GM18519 (cell line): ENCODE results near the gene DYNC1I1.
A peak's percentile ranks its signal among the peaks of the same experiment; 100 is the strongest.

ENCODE experiments used
- ATAC-seq: cut with Tn5 transposase; IDR thresholded peaks from one replicate; pipeline ENCODE4 v1.9.1; 2021; ENCODE audit warnings: mild to moderate bottlenecking, moderate library complexity; ENCODE audit not compliant: unreplicated experiment, low FRiP score

The DYNC1I1 gene

GRCh38 chr7:95788258-95788657, 15.9 kb downstream of the DYNC1I1 start:
- no peak for ATAC-seq

DNA sequence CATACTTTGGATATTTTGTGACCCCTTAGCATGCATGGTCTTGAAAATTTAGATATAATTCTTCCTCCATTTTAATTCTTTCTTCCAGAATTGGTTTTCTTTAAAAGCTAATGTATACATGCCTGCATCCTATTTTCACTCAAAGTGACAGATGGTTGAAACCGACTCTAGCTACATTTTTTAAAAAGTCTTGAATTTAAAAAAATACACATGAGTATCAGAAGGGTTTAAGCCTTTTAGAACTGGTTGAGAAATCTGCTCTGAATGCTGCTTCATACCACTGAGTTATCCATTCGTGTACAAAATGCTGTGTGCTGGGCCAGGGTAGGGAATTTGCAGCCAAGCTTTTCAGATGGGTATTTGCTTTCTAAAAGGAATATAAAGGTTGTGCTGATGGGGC, 16.5 kb downstream of the DYNC1I1 start:
- no peak for ATAC-seq

DNA sequence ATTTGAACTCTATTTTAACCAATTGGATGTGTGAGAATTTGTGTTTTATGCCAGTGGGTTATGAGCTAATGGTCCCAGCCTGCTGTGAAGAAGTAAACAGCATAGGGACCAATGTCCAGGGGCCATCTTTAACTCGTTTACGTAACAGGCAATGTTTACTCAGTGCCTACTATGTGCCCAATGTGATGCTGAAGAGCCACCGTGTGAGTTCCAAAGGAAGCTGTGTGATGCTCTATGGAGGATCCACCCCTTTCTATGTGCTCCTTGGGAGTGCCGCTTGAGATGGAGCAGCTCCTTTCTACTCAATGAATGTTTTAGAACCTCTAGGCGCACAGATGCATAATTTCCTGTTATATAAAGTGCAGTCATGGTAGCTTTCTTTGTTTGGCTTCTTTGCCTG, 21.3 kb downstream of the DYNC1I1 start:
- ATAC-seq, result no peak

GRCh38 chr7:95794917-95795515, 22.7 kb downstream of the DYNC1I1 start:
- ATAC-seq, result peak; percentile 66

DNA sequence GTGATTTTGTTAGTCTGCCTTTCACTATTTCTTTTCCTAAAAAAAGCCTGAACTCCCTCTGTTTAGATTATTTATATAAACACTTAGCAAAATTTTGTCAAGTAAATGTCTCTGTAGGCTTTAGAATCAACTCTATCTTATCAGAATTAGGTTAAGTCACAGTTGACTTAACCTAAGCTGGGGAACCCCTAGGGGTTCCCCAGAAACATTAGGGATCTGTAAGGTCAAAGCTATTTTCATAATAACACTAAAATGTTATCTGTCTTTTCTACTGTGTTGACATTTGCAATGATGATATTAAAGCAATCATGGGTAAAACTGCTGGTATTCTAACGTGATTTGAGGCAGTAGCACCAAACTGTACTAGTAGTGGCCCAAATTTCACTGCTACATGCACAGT, 24.3 kb downstream of the DYNC1I1 start:
- no peak for ATAC-seq

DNA sequence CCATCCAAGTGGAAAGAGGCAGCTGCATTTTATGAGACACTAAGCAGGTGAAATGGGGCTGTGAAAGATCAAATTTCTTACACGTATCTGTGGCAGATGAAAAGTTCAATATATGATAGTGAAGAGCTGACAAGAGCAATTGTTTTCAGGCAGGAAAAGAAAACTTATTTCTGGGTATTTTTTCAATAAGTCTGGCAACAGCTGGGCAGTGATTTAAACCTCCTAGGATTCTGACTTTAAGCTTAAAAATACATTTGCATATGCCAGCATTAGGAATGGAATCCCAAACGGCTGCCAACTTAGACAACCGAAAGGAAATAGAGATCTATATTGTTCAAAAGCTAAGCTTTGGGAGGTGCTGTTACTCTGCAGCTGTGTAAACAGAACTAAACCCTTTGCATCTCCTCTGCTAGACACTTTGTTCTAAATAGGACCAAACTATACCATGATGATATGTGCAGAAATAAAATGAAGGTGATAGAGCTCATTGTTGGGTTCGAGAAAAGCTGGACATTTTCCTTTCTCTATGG, 26.1 kb downstream of the DYNC1I1 start:
- no peak for ATAC-seq

GRCh38 chr7:95800787-95801186, 28.4 kb downstream of the DYNC1I1 start:
- ATAC-seq, result no peak

GRCh38 chr7:95802270-95802669, 29.9 kb downstream of the DYNC1I1 start:
- ATAC-seq, result no peak

- ATAC-seq, result no peak
Measured at GRCh38 chr7:95804052-95804451, 31.7 kb downstream of the DYNC1I1 start.

- no peak for ATAC-seq
Measured at GRCh38 chr7:95805909-95806308, 33.6 kb downstream of the DYNC1I1 start.

GRCh38 chr7:95808396-95808795, 36.0 kb downstream of the DYNC1I1 start:
- no peak for ATAC-seq

- ATAC-seq, result no peak
Measured at GRCh38 chr7:95811846-95812445, 39.6 kb downstream of the DYNC1I1 start.

DNA sequence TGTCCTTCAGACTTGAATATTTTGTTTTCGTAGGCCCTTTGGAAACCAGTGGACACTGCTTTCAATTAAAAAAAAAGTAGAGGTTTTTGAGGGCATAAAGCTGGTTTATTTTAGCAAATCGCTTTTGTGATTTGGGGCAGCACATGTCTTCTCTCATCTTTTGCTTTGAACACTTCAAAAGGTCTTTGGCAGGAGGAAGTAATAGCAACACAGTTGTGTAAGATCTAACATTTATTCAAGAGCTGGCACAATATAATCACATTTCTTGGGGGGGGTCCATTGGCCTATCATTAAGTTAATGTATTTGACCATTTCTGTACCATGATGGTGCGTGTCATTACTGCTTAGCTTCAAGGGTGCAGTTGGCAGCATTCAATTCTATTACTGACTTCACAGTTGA, 42.4 kb downstream of the DYNC1I1 start:
- no peak for ATAC-seq

DNA sequence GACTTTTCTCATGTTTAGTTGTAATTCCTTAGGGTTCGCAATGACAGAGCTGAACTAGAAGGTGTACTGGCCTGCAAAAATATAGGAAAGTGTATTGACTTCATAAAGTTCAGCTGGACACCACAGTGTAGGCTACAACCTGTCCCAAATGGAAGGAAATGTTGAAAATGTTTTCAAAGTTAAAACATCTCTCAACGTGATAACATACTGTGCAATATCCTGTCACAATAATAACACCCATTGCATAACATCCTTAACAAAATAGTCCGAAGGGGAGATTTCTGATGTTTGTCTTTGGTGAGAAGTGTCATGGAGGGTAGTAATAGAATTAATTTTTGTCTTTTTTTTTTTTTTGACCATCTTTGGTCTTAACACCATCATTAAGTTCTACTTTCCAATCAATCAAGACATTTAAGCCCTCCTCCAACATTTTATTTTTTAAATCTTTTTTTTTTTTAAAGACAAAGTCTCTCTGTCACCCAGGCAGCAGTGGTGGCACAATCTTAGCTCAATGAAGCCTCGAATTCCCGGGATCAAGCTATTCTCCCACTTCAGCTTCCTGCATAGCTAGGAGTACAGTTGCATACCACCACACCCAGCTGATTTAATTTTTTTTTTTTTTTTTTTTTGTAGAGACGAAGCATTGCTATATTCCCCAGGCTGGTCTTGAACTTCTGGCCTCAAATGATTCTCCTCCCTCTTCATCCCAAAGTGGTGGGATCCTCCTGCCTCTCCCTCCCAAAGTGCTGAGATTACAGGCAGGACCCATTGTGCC, 45.7 kb downstream of the DYNC1I1 start:
- no peak for ATAC-seq

- no peak for ATAC-seq
Measured at GRCh38 chr7:95820778-95821177, 48.4 kb downstream of the DYNC1I1 start.

DNA sequence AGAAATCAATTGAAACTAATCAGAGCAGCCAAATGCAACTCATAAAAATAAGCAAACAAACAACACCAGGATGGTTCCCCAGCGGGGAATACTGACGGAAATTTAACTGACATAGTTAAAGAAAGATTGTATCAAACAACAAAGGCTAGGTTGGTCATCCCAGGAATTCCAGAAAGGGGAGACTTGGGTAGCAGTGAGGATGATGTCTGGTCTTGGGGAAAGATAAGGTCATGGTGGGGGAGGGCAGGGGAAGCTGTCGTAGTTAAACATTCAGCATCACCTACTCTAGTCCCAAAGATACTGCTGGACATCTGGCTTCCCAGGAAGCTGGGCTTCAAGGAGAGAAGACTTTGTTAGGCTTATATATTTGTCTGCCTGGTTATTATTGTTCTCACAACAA, 50.4 kb downstream of the DYNC1I1 start:
- no peak for ATAC-seq

DNA sequence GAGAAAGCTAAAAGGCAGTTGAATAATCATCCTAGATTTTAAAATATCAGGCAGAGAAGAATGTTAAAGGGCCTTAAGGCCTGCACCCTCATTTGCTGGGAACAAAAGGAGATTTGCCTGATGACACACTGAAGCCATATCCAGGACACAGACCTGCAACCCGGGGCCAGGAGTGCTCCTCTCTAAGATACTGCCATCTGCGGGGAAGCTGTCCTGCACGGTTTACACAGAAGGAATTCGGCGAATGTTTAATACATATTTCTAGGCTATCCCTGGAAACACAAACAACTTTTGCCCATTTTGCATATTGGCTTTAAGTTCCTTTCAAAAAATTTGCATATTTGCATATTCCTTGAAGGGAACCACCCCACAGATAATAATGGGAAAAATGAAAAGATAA, 52.3 kb downstream of the DYNC1I1 start:
- no peak for ATAC-seq

DNA sequence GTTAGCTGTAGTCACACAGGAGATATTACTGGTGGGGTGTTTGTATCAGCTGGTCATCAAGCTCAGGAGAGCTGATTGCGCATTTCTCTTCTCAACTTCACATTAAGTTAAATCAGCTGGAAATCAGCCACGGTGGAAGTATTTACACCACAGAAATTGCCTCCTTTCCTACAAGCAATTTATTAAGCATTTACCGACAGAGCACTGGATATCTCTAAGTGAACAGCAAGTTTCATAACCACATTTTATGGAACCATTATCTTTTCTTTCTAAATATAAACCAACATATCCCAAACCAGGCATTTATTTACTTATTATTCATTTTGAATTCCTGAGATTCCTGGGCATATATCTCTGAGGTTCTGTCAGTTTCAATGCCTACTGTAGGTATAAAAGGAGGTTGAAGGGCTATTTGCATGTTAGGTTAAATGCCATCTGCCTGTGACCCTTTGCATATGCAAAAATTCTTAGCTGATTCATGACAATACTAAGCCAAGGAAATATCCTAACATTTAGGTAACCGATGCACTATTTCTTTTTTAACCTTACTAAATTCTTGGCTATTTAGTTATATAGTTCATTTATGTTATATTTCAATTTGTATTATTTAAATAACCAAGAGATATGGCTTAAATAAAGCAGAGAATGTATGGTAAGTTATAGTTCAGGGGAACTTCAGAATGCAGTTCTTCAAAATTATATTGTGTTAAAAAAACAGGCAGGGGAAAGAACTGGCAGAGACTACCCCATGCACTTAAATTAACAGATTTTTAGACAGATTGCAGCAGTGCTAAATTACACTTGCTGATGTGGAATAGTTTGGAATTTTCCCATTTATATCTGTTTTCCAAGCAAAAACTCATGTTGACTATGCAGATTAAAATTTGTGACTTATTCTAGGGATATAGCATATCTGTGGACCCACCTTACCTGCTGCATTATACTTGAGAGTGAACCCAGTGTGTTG, 56.8 kb downstream of the DYNC1I1 start:
- ATAC-seq, result no peak

- ATAC-seq, result peak; percentile 98
Measured at GRCh38 chr7:95840953-95841950, 68.9 kb downstream of the DYNC1I1 start.
